Activated CD8-positive, alpha-beta T cell treated with anti-CD3 and anti-CD28 coated beads for 36 hours (primary cell): Measurements from ENCODE around the gene NCOA1. TPM values are rescaled to one million over a fixed set of nuclear protein-coding genes. Genes with fewer than 3 reads are reported as not detected.
A peak's percentile ranks its signal among the peaks of the same experiment; 100 is the strongest.

Experiments
- ATAC-seq: fragments of 200-7000 bp; cut with Tn5 transposase; one replicate; pipeline ENCODE4 v1.10.0; 2021; ENCODE audit warnings: mild to moderate bottlenecking, moderate library complexity
- CTCF ChIA-PET: fragments of 350-600 bp; sonication (Branson Sonifier 250); formaldehyde crosslinking; loops from one replicate; lab custom pipeline; 2021; ENCODE audit warnings: antibody characterized with exemption; lab: Charles Lee
- POLR2A ChIA-PET: fragments of 350-600 bp; sonication (Branson Sonifier 250); formaldehyde crosslinking; loops from one replicate; lab custom pipeline; 2021; ENCODE audit warnings: antibody characterized with exemption; lab: Charles Lee
- DNase-seq: peaks from one replicate; pipeline ENCODE4 v3.0.0-alpha.2; 2020
- H3K27ac Mint-ChIP-seq: one replicate; pipeline ENCODE4 v1.8.0; 2021; ENCODE audit warnings: mild to moderate bottlenecking, mixed read lengths
- H3K27me3 Mint-ChIP-seq: one replicate; pipeline ENCODE4 v1.8.0; 2021; ENCODE audit warnings: mixed read lengths
- H3K36me3 Mint-ChIP-seq: one replicate; pipeline ENCODE4 v1.8.0; 2021; ENCODE audit warnings: low read depth, mixed read lengths
- H3K4me1 Mint-ChIP-seq: one replicate; pipeline ENCODE4 v1.8.0; 2021; ENCODE audit warnings: low read depth, mixed read lengths
- H3K4me3 Mint-ChIP-seq: one replicate; pipeline ENCODE4 v1.8.0; 2021; ENCODE audit warnings: mild to moderate bottlenecking, moderate library complexity, mixed read lengths
- H3K9me3 Mint-ChIP-seq: one replicate; pipeline ENCODE4 v1.8.0; 2021; ENCODE audit warnings: mixed read lengths
- intact Hi-C: fragments of 100-400 bp; cut with micrococcal nuclease; formaldehyde crosslinking; loops from one replicate; pipeline ENCODE4 v1.10.0; 2022
- total RNA-seq, 2 experiments: library from RNA; stranded (reverse); gene quantifications; one replicate each; pipeline ENCODE4 v1.2.3, GENCODE V29; 2021
- TF ChIP-seq, protein P1 (sequence below): fragments of 200-600 bp; IDR thresholded peaks from one replicate; pipeline ENCODE4 v1.8.0; 2022; ENCODE audit warnings: antibody characterized with exemption, mild to moderate bottlenecking

NCOA1 gene
- total RNA-seq = 10 to 100 TPM; 16.8 to 17.1 TPM

DNA sequence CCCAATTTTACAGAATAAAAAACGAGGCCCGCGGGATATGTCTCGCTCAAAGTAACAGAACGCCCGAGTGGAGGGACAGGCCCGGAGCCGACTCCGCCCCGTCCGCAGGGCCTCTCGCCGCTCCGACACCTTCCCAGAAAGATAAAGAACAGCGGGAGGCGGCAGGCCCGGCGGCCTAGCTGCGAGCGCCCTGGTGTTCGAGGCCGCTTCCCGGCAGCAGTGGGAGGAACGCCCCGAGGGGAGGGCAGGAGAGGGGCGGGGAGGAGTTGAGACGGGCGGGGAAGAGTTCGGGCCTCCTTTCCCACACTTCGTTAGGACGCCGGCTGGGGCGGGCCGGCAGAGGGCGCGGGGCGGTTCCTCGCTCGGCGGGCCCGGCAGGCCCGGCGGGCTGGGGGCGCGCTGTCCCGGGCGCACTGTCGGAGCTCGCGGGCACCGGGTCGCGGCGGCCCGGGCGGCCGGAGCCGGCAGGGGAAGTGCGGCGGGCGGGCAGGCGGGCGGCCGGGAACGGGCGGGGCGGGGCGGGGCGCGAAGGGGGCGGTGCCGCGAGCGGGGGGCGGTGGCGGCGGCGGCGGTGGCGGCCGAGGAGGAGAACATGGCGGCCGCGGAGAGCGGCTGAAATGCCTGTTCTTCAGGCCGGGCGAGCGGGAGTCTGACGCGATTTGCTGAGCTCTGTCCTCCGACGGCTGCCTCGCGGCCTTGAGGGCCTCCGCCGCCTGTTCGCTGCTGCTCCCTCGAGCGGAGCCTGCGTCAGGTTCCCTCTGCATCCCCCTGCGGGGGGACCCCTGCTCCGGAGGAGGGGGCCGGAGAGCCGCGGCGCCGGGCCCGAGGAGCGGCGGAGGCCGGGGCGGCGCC is at the start of gene NCOA1:
Gene NCOA1, plus strand, starts transcription at position 565 of the 852 bp plus-strand sequence. CDS start 167,424 bp downstream, outside the sequence.
- no peaks in the 10 kb centered on the region for H3K36me3 Mint-ChIP-seq
- CTCF ChIA-PET = interaction anchor here (0.8 to 3.4 kb wide), 4 partner anchors 16 to 81 kb away, joined by 3 to 12 read pairs (median 4); no protein-coding TSS in a partner anchor
- intact Hi-C loops = no loop called here
- peak within 1 kb of the TSS; percentile 87 for H3K4me3 Mint-ChIP-seq
- H3K27me3 Mint-ChIP-seq = no peaks in the 10 kb centered on the region
- H3K4me1 Mint-ChIP-seq = peaks cover 48% of the 10 kb centered on the region
- POLR2A ChIA-PET = interaction anchor here (0.5 to 1.5 kb wide), 10 partner anchors 8 to 560 kb away, joined by 3 to 4 read pairs (median 3); no protein-coding TSS in a partner anchor
- peak within 1 kb of the TSS; percentile 90 for H3K27ac Mint-ChIP-seq
- H3K9me3 Mint-ChIP-seq = no peaks in the 10 kb centered on the region
- DNase-seq (peak; percentile 92), ATAC-seq (peak; percentile 87)
- TF ChIP-seq, protein P1, sequence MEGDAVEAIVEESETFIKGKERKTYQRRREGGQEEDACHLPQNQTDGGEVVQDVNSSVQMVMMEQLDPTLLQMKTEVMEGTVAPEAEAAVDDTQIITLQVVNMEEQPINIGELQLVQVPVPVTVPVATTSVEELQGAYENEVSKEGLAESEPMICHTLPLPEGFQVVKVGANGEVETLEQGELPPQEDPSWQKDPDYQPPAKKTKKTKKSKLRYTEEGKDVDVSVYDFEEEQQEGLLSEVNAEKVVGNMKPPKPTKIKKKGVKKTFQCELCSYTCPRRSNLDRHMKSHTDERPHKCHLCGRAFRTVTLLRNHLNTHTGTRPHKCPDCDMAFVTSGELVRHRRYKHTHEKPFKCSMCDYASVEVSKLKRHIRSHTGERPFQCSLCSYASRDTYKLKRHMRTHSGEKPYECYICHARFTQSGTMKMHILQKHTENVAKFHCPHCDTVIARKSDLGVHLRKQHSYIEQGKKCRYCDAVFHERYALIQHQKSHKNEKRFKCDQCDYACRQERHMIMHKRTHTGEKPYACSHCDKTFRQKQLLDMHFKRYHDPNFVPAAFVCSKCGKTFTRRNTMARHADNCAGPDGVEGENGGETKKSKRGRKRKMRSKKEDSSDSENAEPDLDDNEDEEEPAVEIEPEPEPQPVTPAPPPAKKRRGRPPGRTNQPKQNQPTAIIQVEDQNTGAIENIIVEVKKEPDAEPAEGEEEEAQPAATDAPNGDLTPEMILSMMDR = no peak

DNA sequence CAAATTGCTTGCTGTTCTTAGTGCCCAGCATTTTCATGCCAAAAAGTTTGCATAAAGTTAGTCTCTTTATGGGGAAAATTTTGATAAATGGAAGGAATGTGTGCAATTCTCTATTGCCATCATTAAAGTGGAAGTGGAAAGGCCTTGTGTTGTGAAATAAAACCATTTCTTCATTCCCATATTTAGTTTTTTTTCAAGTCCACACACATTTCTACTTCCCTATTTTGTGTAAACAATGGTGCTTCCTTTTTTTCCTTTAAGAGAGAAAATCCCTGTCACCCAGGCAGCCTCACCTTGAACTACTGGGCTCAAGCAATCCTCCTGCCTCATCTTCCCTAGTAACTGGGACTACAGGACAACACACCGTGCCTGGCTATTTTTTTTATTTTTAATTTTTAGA is 42.3 kb upstream of the NCOA1 start:
- Mint-ChIP-seq H3K4me3 (no peak overlapping the region), H3K9me3 (peaks cover 4% of the 10 kb centered on the region), H3K27ac (no peak overlapping the region), H3K4me1 (no peaks in the 10 kb centered on the region), H3K27me3 (peaks cover 2% of the 10 kb centered on the region), H3K36me3 (no peaks in the 10 kb centered on the region)
- CTCF ChIA-PET = interaction anchor here (1.1 kb wide), 1 partner anchor 13 kb away, joined by 4 read pairs; no protein-coding TSS in a partner anchor
- POLR2A ChIA-PET = no interaction called here
- DNase-seq (no peak), ATAC-seq (no peak)
- intact Hi-C loops = no loop called here
- TF ChIP-seq, protein P1 = no peak

DNA sequence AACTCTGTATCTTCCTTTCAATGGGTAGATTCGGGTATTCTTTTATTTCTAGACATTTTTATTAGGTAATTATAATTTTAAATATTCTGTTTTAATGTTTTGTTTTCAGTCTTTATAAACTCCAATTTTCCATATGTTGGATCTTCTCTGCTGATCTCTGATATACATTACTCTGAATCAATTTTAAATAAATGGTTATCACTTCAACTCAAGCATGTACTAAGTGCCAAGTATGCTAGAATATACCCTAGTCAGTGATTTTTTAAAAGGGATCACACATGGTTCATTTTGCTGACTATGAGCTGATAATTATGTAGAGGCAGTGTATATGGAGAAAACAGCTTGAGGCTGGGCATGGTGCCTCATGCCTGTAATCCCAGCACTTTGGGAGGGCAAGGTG is 41.7 kb upstream of the NCOA1 start:
- peaks cover 2% of the 10 kb centered on the region for H3K27me3 Mint-ChIP-seq
- H3K4me1 Mint-ChIP-seq = no peaks in the 10 kb centered on the region
- CTCF ChIA-PET = no interaction called here
- H3K4me3 Mint-ChIP-seq = no peak overlapping the region
- H3K27ac Mint-ChIP-seq = no peak overlapping the region
- no peak for DNase-seq
- intact Hi-C loops = no loop called here
- POLR2A ChIA-PET = interaction anchor here (0.6 kb wide), 1 partner anchor 82 kb away, joined by 3 read pairs; no protein-coding TSS in a partner anchor
- no peak for ATAC-seq
- peaks cover 4% of the 10 kb centered on the region for H3K9me3 Mint-ChIP-seq
- TF ChIP-seq, protein P1 = no peak
- H3K36me3 Mint-ChIP-seq = no peaks in the 10 kb centered on the region

DNA sequence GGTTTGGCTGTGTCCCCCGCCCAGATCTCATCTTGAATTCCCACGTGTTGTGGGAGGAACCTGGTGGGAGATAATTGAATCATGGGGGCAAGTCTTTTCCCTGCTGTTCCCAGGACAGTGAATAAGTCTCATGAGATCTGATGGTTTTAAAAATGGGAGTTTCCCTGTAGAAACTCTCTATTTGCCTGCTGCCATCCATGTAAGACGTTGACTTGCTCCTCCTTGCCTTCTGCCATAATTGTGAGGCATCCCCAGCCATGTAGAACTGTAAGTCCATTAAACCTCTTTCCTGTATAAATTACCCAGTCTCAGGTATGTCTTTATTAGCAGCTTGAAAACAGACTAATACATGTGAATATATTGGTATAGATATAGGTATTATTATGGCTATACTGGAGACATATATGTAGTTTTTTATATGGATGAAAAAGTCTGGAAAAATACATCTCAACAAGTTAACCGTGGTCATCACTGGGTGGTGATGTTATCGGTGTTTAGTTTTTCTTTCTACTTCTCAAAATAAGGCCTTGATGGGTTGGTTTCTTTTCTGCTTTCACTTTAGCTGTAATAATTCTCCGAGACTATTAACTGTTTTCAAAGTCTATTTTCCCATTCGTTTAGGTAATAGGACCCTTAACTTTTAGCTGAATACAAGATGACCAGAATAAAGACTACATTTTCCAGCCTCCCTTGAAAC is 39.1 kb upstream of the NCOA1 start:
- intact Hi-C loops = no loop called here
- DNase-seq (no peak), ATAC-seq (no peak)
- no peak overlapping the region for H3K27ac Mint-ChIP-seq
- peaks cover 4% of the 10 kb centered on the region for H3K9me3 Mint-ChIP-seq
- H3K27me3 Mint-ChIP-seq = peaks cover 2% of the 10 kb centered on the region
- H3K4me1 Mint-ChIP-seq = peaks cover 4% of the 10 kb centered on the region
- POLR2A ChIA-PET = no interaction called here
- TF ChIP-seq, protein P1 = no peak
- no peak overlapping the region for H3K4me3 Mint-ChIP-seq
- no peaks in the 10 kb centered on the region for H3K36me3 Mint-ChIP-seq
- CTCF ChIA-PET = no interaction called here
